Gastrocnemius medialis (tissue), 4 donors: ENCODE measurements around the gene SV2B. TPM values are rescaled to one million over a fixed set of nuclear protein-coding genes. Genes with fewer than 3 reads are reported as not detected.

Experiments
- ATAC-seq, 2 donors: fragments of 150-250 bp; one replicate each; pipeline ENCODE4 v1.9.1; 2016
- DNase-seq, 2 donors: peaks; one replicate each; pipeline ENCODE4 v3.0.0-alpha.2; 2019
- H3K27ac ChIP-seq, 4 donors: fragments of 200-600 bp; sonication (generic); 1 replicate in 1 of 4; 2 replicates in 3 of 4; pipeline ENCODE4 v1.5.1; 2016 to 2018; ENCODE audit warnings: mild to moderate bottlenecking in 2 of 4, moderate library complexity in 1 of 4
- H3K27me3 ChIP-seq, 3 donors: fragments of 200-600 bp; sonication (generic) in 2 of 3; 1 replicate in 1 of 3; 2 replicates in 2 of 3; pipeline versions ENCODE4 v1.5.1 to v1.6.0; 2016 to 2019; ENCODE audit warnings: mild to moderate bottlenecking in 1 of 3, moderate library complexity in 1 of 3
- H3K36me3 ChIP-seq, 2 donors: fragments of 200-600 bp; sonication (generic) in 1 of 2; one replicate each; pipeline ENCODE4 v1.5.1; 2017 to 2018
- H3K4me1 ChIP-seq, 2 donors: fragments of 200-600 bp; sonication (generic) in 1 of 2; one replicate each; pipeline ENCODE4 v1.5.1; 2016 to 2017; ENCODE audit warnings: mild to moderate bottlenecking in 2 of 2
- H3K4me3 ChIP-seq, 4 donors: fragments of 200-600 bp; sonication (generic) in 3 of 4; 1 replicate in 1 of 4; 2 replicates in 3 of 4; pipeline ENCODE4 v1.5.1; 2016 to 2019; ENCODE audit warnings: mild to moderate bottlenecking in 2 of 4
- H3K9me3 ChIP-seq, 3 donors: fragments of 200-600 bp; sonication (generic) in 2 of 3; 1 replicate in 1 of 3; 2 replicates in 2 of 3; pipeline ENCODE4 v1.5.1; 2016 to 2019
- POLR2A ChIP-seq, 2 donors: fragments of 450-650 bp; IDR thresholded peaks; one replicate each; pipeline ENCODE4 v1.6.1; 2017; ENCODE audit warnings: antibody characterized with exemption in 2 of 2, mild to moderate bottlenecking in 2 of 2, moderate library complexity in 2 of 2
- in situ Hi-C, 4 donors: fragments of 200-750 bp; cut with MboI; loops; one replicate each; pipeline versions ENCODE4 v1.15.0 to v1.8.0; 2017; ENCODE audit warnings: low sequenced_read_pairs in 4 of 4
- intact Hi-C: fragments of 100-400 bp; cut with DNase I; formaldehyde crosslinking; loops from one replicate; pipeline ENCODE4 v1.15.1; 2023; ENCODE audit warnings: low total_unique reads
- total RNA-seq, 4 donors: library from RNA; depleted of rRNA; stranded (reverse); fragments of >200 nt; gene quantifications; one replicate each; pipeline versions ENCODE4 v1.1.0 to v1.2.3, GENCODE V29; 2016
- TF ChIP-seq, protein P1 (sequence below), 5 experiments: fragments of 450-650 bp in 3 of 5; fragments of 200-600 bp in 2 of 5; sonication (generic) in 2 of 5; IDR thresholded peaks in 4 of 5; conservative IDR thresholded peaks in 1 of 5; 1 replicate in 4 of 5; 2 replicates in 1 of 5; pipeline ENCODE4 v1.5.1; 2016 to 2019; ENCODE audit warnings: antibody characterized with exemption in 5 of 5, mild to moderate bottlenecking in 3 of 5, moderate library complexity in 3 of 5

SV2B gene
- total RNA-seq, 4 donors from 2014 or later = 0.36 to 0.89 (median 0.67) TPM

DNA sequence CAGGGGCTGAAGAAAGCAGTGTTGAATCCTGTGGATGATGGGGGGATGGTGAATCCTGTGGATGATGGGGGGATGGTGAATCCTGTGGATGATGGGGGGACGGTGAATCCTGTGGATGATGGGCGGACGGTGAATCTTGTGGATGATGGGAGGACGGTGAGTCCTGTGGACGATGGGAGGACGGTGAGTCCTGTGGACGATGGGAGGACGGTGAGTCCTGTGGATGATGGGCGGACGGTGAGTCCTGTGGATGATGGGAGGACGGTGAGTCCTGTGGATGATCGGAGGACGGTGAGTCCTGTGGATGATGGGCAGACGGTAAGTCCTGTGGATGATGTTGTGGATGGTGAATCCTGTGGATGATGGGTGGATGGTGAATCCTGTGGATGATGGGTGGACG lies 170.7 kb downstream of the SV2B start:
- H3K4me3 ChIP-seq = no peak overlapping the region
- H3K27ac ChIP-seq = no peak overlapping the region
- no peak for TF ChIP-seq POLR2A (IDR thresholded peaks at IDR 0.05)
- TF ChIP-seq, protein P1, sequence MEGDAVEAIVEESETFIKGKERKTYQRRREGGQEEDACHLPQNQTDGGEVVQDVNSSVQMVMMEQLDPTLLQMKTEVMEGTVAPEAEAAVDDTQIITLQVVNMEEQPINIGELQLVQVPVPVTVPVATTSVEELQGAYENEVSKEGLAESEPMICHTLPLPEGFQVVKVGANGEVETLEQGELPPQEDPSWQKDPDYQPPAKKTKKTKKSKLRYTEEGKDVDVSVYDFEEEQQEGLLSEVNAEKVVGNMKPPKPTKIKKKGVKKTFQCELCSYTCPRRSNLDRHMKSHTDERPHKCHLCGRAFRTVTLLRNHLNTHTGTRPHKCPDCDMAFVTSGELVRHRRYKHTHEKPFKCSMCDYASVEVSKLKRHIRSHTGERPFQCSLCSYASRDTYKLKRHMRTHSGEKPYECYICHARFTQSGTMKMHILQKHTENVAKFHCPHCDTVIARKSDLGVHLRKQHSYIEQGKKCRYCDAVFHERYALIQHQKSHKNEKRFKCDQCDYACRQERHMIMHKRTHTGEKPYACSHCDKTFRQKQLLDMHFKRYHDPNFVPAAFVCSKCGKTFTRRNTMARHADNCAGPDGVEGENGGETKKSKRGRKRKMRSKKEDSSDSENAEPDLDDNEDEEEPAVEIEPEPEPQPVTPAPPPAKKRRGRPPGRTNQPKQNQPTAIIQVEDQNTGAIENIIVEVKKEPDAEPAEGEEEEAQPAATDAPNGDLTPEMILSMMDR (IDR thresholded peaks at IDR 0.05 in 4 of 5, conservative IDR thresholded peaks at IDR 0.05 in 1 of 5) = no peak
- no peaks in the 10 kb centered on the region for H3K36me3 ChIP-seq
- in situ Hi-C loops = loop anchor here (5.0 to 25.0 kb wide), 3 partner anchors 213 to 316 kb away; partner anchors contain the start of gene RCCD1 (in 3 of the 4)
- DNase-seq (no peak), ATAC-seq (no peak)
- intact Hi-C loops = loop anchor here (1.0 to 2.0 kb wide), 3 partner anchors 23 to 314 kb away; no protein-coding TSS in a partner anchor
- peaks cover 0 to 3% of the 10 kb centered on the region in 2 donors for H3K4me1 ChIP-seq
- no peaks in the 10 kb centered on the region for H3K27me3 ChIP-seq
- no peaks in the 10 kb centered on the region for H3K9me3 ChIP-seq

DNA sequence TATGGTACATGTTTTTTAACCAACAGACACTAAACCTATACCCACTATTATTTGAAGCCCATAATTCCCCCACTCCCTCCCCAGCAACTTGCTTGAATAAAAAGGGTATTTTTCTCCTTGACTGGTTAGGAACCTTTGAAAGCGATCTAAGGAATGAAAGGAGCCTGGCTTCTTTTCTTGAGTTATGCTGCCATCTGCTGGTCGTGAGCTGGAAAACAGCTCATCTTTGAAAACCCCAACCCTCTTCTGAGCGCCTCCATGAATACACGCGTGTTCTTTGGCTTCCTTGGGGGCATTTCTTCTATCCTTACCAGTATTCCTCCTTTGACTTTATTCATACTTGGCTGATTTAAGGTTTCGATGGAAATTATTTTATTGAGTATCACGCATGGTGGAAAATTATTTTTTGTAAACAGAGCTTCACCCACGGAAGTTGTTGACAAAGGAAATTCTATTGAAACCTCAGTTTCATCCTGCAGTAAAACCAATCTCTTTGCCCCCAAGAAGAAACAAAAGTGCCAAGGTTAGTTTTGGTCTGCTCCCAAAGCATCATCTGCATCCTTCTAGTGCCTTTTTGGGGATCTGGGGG lies 171.6 kb downstream of the SV2B start:
- Histone ChIP-seq H3K4me3 (no peak overlapping the region), H3K9me3 (no peaks in the 10 kb centered on the region), H3K4me1 (peaks cover 0 to 3% of the 10 kb centered on the region in 2 donors), H3K36me3 (no peaks in the 10 kb centered on the region), H3K27ac (no peak overlapping the region), H3K27me3 (no peaks in the 10 kb centered on the region)
- ATAC-seq (peak; percentile 65 to 90), DNase-seq (peak in 1 of 2 donors; percentile 39)
- TF ChIP-seq, protein P1 (IDR thresholded peaks at IDR 0.05 in 4 of 5, conservative IDR thresholded peaks at IDR 0.05 in 1 of 5) = peak; percentile 75 to 78 (median 75)
- no peak for TF ChIP-seq POLR2A (IDR thresholded peaks at IDR 0.05)
- in situ Hi-C loops (loop anchor here (5.0 to 25.0 kb wide), 3 partner anchors 214 to 317 kb away; partner anchors contain the start of gene RCCD1 (in 3 of the 4)), intact Hi-C loops (loop anchor here (1.0 to 2.0 kb wide), 3 partner anchors 24 to 315 kb away; no protein-coding TSS in a partner anchor)

DNA sequence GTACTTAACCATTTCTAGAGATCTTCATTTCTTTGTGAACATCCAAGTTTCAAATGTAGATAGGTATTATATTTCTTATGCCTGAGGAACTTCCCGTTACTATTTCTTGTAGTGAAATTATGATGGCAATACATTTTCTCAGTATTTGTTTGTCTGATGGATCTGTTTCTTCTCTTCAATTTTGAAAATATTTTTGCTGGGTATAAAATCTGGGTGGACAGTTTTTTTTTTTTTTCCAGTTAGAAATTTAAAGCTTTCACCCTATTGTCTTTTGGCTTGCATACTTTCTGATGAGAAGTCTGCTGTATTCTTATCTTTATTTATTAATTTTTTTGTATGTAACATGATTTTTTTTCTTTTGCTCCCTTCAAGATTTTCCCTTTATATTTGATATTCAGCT lies 175.8 kb downstream of the SV2B start:
- Histone ChIP-seq H3K4me1 (peaks cover 0 to 6% of the 10 kb centered on the region in 2 donors), H3K36me3 (no peaks in the 10 kb centered on the region), H3K4me3 (no peak overlapping the region), H3K27me3 (no peaks in the 10 kb centered on the region), H3K9me3 (no peaks in the 10 kb centered on the region), H3K27ac (no peak overlapping the region)
- TF ChIP-seq, protein P1 (IDR thresholded peaks at IDR 0.05 in 4 of 5, conservative IDR thresholded peaks at IDR 0.05 in 1 of 5) = no peak
- TF ChIP-seq POLR2A (IDR thresholded peaks at IDR 0.05) = no peak
- intact Hi-C loops = loop anchor here (2.0 kb wide), 1 partner anchor 51 kb away; no protein-coding TSS in a partner anchor
- DNase-seq (no peak), ATAC-seq (no peak)
- in situ Hi-C loops = loop anchor here in 2 of 4 donors (10.0 to 25.0 kb wide), 2 partner anchors 321 to 1436 kb away; partner anchors contain the start of gene RCCD1 (in 1 of the 2)

DNA sequence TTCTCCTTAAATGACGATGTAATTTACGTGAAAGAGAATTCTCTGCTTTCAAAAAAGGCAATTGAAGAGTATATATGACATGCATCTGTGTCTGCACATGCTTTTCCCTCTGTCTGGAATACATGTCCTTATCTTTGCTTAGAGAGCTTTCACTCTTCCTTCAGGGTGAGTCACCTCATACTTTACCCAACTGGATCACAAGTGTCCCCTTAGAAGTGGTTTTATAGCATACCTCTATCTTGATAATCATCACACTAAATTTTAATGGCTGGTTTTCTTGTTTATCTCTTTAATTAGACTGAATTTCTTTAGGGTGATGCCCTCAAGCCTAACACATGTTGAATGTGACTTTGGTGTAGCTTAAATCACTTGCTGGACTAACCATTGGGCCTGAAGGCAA lies 178.9 kb downstream of the SV2B start:
- no peak for TF ChIP-seq POLR2A (IDR thresholded peaks at IDR 0.05)
- TF ChIP-seq, protein P1 (IDR thresholded peaks at IDR 0.05 in 4 of 5, conservative IDR thresholded peaks at IDR 0.05 in 1 of 5) = no peak
- Histone ChIP-seq H3K27ac (no peak overlapping the region), H3K36me3 (no peaks in the 10 kb centered on the region), H3K4me3 (no peak overlapping the region), H3K27me3 (no peaks in the 10 kb centered on the region), H3K4me1 (peaks cover 0 to 3% of the 10 kb centered on the region in 2 donors), H3K9me3 (no peaks in the 10 kb centered on the region)
- intact Hi-C loops (no loop called here), in situ Hi-C loops (loop anchor here in 2 of 4 donors (10.0 to 25.0 kb wide), 2 partner anchors 324 to 1433 kb away; partner anchors contain the start of gene RCCD1 (in 1 of the 2))
- ATAC-seq (no peak), DNase-seq (no peak)
